OCI-LY1 (cell line): ENCODE measurements around the gene ZCCHC3.
A peak's percentile ranks its signal among the peaks of the same experiment; 100 is the strongest.

Experiments used
- H2AFZ ChIP-seq: fragments of 200-600 bp; sonication (generic), shearing (Covaris generic); 2 replicates; pipeline ENCODE4 v1.6.0; 2014; ENCODE audit warnings: antibody characterized with exemption, mild to moderate bottlenecking, low read length
- H3F3A ChIP-seq: fragments of 200-600 bp; sonication (generic), shearing (Covaris generic); 2 replicates; pipeline ENCODE4 v1.6.0; 2014; ENCODE audit warnings: mild to moderate bottlenecking, antibody characterized with exemption, low read length, moderate library complexity; ENCODE audit not compliant: insufficient read depth
- H3K27ac ChIP-seq: fragments of 200-600 bp; sonication (generic); 2 replicates; pipeline ENCODE4 v1.5.1; 2014; ENCODE audit warnings: low read length, mixed run types, mild to moderate bottlenecking, low read depth; ENCODE audit not compliant: poor library complexity, severe bottlenecking
- H3K27me3 ChIP-seq: fragments of 200-600 bp; sonication (generic); 2 replicates; pipeline ENCODE4 v1.6.0; 2014; ENCODE audit warnings: antibody characterized with exemption, mild to moderate bottlenecking, low read length, moderate library complexity; ENCODE audit not compliant: insufficient read depth
- H3K36me3 ChIP-seq: fragments of 200-600 bp; sonication (generic); 2 replicates; pipeline ENCODE4 v1.6.1; 2014; ENCODE audit warnings: mild to moderate bottlenecking, antibody characterized with exemption, low read length, moderate library complexity, mixed read lengths; ENCODE audit not compliant: insufficient read depth
- H3K4me1 ChIP-seq: fragments of 200-600 bp; sonication (generic); 2 replicates; pipeline ENCODE4 v1.5.1; 2014; ENCODE audit warnings: mild to moderate bottlenecking, low read length, moderate library complexity; ENCODE audit not compliant: insufficient read depth, severe bottlenecking
- H3K4me2 ChIP-seq: fragments of 200-600 bp; sonication (generic), shearing (Covaris generic); 2 replicates; pipeline ENCODE4 v1.6.1; 2014; ENCODE audit warnings: low read length
- H3K4me3 ChIP-seq: fragments of 200-600 bp; sonication (generic); 2 replicates; pipeline ENCODE4 v1.5.1; 2014; ENCODE audit warnings: low read length, low read depth, mild to moderate bottlenecking, mixed read lengths; ENCODE audit not compliant: poor library complexity, severe bottlenecking
- H3K79me2 ChIP-seq: fragments of 200-600 bp; shearing (Covaris generic); 2 replicates; pipeline ENCODE4 v1.6.1; 2016; ENCODE audit warnings: mixed run types, low read length, mixed read lengths; ENCODE audit not compliant: insufficient read depth
- H3K9ac ChIP-seq: fragments of 200-600 bp; sonication (generic), shearing (Covaris generic); 2 replicates; pipeline ENCODE4 v1.6.1; 2014; ENCODE audit warnings: mild to moderate bottlenecking, low read length, mixed read lengths
- H3K9me2 ChIP-seq: fragments of 200-600 bp; sonication (generic), shearing (Covaris generic); 2 replicates; pipeline ENCODE4 v1.6.1; 2014; ENCODE audit warnings: low read depth, mild to moderate bottlenecking, low read length, mixed read lengths
- H3K9me3 ChIP-seq: fragments of 200-600 bp; shearing (Covaris generic); 2 replicates; pipeline ENCODE4 v1.6.1; 2014; ENCODE audit warnings: low read length, mixed read lengths
- H4K20me1 ChIP-seq: fragments of 200-600 bp; sonication (generic), shearing (Covaris generic); 2 replicates; pipeline ENCODE4 v1.6.0; 2016; ENCODE audit warnings: mild to moderate bottlenecking, low read length; ENCODE audit not compliant: insufficient read depth
- CTCF ChIP-seq: fragments of 200-600 bp; sonication (generic), shearing (Covaris generic); IDR thresholded peaks from 2 replicates; pipeline ENCODE4 v1.5.1; 2017; ENCODE audit warnings: mild to moderate bottlenecking, antibody characterized with exemption, low read length, moderate library complexity, mixed read lengths
- EZH2 ChIP-seq: fragments of 200-600 bp; sonication (generic), shearing (Covaris generic); IDR thresholded peaks from 2 replicates; pipeline ENCODE4 v1.8.0; 2017; ENCODE audit warnings: borderline replicate concordance, mixed run types, mild to moderate bottlenecking, antibody characterized with exemption, low read length, moderate library complexity, mixed read lengths

ZCCHC3 gene

GRCh38 chr20:294602-295001 lies 2.8 kb upstream of the ZCCHC3 start:
- TF ChIP-seq EZH2 (no peak), CTCF (no peak)

GRCh38 chr20:295804-296203 lies 1.6 kb upstream of the ZCCHC3 start:
- H3K9me3 ChIP-seq, result no peaks in the 10 kb centered on the region
- H3K27me3 ChIP-seq, result no peaks in the 10 kb centered on the region
- H3K79me2 ChIP-seq, result no peaks in the 10 kb centered on the region
- no peak overlapping the region for H3K27ac ChIP-seq
- no peak overlapping the region for H2AFZ ChIP-seq
- H3K4me1 ChIP-seq, result peaks cover 33% of the 10 kb centered on the region
- TF ChIP-seq EZH2, result no peak
- no peak for TF ChIP-seq CTCF
- no peaks in the 10 kb centered on the region for H3F3A ChIP-seq
- no peaks in the 10 kb centered on the region for H3K9me2 ChIP-seq
- H4K20me1 ChIP-seq, result no peaks in the 10 kb centered on the region
- no peak overlapping the region for H3K4me3 ChIP-seq
- H3K9ac ChIP-seq, result no peak overlapping the region
- no peak overlapping the region for H3K4me2 ChIP-seq
- peaks cover 19% of the 10 kb centered on the region for H3K36me3 ChIP-seq

More at GRCh38 chr20:294602-295001, 2.8 kb upstream of the ZCCHC3 start:
- no peaks in the 10 kb centered on the region for H3K9me2 ChIP-seq
- H3K9ac ChIP-seq, result no peak overlapping the region
- no peak overlapping the region for H3K4me2 ChIP-seq
- H3K36me3 ChIP-seq, result peaks cover 9% of the 10 kb centered on the region
- no peak overlapping the region for H3K4me3 ChIP-seq
- H3K27ac ChIP-seq, result no peak overlapping the region
- no peak overlapping the region for H2AFZ ChIP-seq
- H4K20me1 ChIP-seq, result no peaks in the 10 kb centered on the region
- H3K27me3 ChIP-seq, result no peaks in the 10 kb centered on the region
- no peaks in the 10 kb centered on the region for H3F3A ChIP-seq
- no peaks in the 10 kb centered on the region for H3K9me3 ChIP-seq
- peaks cover 40% of the 10 kb centered on the region for H3K4me1 ChIP-seq
- H3K79me2 ChIP-seq, result no peaks in the 10 kb centered on the region

- H3K9me2 ChIP-seq, result no peaks in the 10 kb centered on the region
- no peaks in the 10 kb centered on the region for H3F3A ChIP-seq
- peak overlapping the region; percentile 43 for H3K27ac ChIP-seq
- no peaks in the 10 kb centered on the region for H4K20me1 ChIP-seq
- peaks cover 26% of the 10 kb centered on the region for H3K4me1 ChIP-seq
- TF ChIP-seq EZH2, result no peak
- no peak for TF ChIP-seq CTCF
- H3K27me3 ChIP-seq, result no peaks in the 10 kb centered on the region
- H3K9ac ChIP-seq, result peak overlapping the region; percentile 83
- no peaks in the 10 kb centered on the region for H3K9me3 ChIP-seq
- peak overlapping the region; percentile 83 for H3K4me2 ChIP-seq
- peak overlapping the region; percentile 81 for H3K4me3 ChIP-seq
- H2AFZ ChIP-seq, result 0 out of 2 replicates have a peak overlapping the region, but pooled peaks have one; percentile 7
- H3K36me3 ChIP-seq, result peaks cover 19% of the 10 kb centered on the region
- no peaks in the 10 kb centered on the region for H3K79me2 ChIP-seq
Measured at GRCh38 chr20:297925-298775, 780 bp downstream of the ZCCHC3 start.
